GM19025 (cell line): ENCODE results near the gene WBP2.
"Not testable (repeated sequence)": the region's sequence is repeated elsewhere in the genome, so short reads cannot be mapped to it uniquely, and the experiment has no call there.

Experiments
- ATAC-seq: cut with Tn5 transposase; IDR thresholded peaks from one replicate; pipeline ENCODE4 v1.9.1; 2021; ENCODE audit warnings: mild to moderate bottlenecking, low read depth, moderate library complexity; ENCODE audit not compliant: unreplicated experiment

Gene WBP2

GRCh38 chr17:75869282-75870141 lies 14.4 kb upstream of the WBP2 start:
- no peak for ATAC-seq

GRCh38 chr17:75868730-75869281 lies 13.7 kb upstream of the WBP2 start:
- ATAC-seq: not testable (repeated sequence)

- not testable (repeated sequence) for ATAC-seq
Observed at GRCh38 chr17:75865404-75866188, 10.5 kb upstream of the WBP2 start.

GRCh38 chr17:75864887-75865286 lies 9.8 kb upstream of the WBP2 start:
- ATAC-seq: peak; percentile 11

GRCh38 chr17:75864448-75864871 lies 9.3 kb upstream of the WBP2 start:
- peak; percentile 91 for ATAC-seq

- ATAC-seq: no peak
Observed at GRCh38 chr17:75861927-75862317, 6.8 kb upstream of the WBP2 start.

- ATAC-seq: not testable (repeated sequence)
Observed at GRCh38 chr17:75859358-75859757, 4.2 kb upstream of the WBP2 start.

GRCh38 chr17:75856062-75856756 lies 1.1 kb upstream of the WBP2 start:
- ATAC-seq: no peak

GRCh38 chr17:75854881-75855309 lies 240 bp downstream of the WBP2 start:
- no peak for ATAC-seq

GRCh38 chr17:75854101-75854748 lies 910 bp downstream of the WBP2 start:
- ATAC-seq: no peak

- ATAC-seq: no peak
Observed at GRCh38 chr17:75853433-75853832, 1.7 kb downstream of the WBP2 start.

- not testable (repeated sequence) for ATAC-seq
Observed at GRCh38 chr17:75851693-75851991, 3.5 kb downstream of the WBP2 start.

GRCh38 chr17:75850928-75851692 lies 4.0 kb downstream of the WBP2 start:
- no peak for ATAC-seq

GRCh38 chr17:75849724-75850123 lies 5.4 kb downstream of the WBP2 start:
- no peak for ATAC-seq

- ATAC-seq: no peak
Observed at GRCh38 chr17:75849279-75849646, 5.9 kb downstream of the WBP2 start.

GRCh38 chr17:75848523-75849278 lies 6.4 kb downstream of the WBP2 start:
- no peak for ATAC-seq

- ATAC-seq: no peak
Observed at GRCh38 chr17:75847614-75848522, 7.3 kb downstream of the WBP2 start.
